Naive B cell (primary cell): Measurements from ENCODE around the gene FOXO3. TPM values are rescaled to one million over a fixed set of nuclear protein-coding genes. Genes with fewer than 3 reads are reported as not detected.
A peak's percentile ranks its signal among the peaks of the same experiment; 100 is the strongest.
"Not testable (repeated sequence)": the region's sequence is repeated elsewhere in the genome, so short reads cannot be mapped to it uniquely, and the experiment has no call there.

ENCODE experiments used
- ATAC-seq, 2 donors: fragments of 150-1000 bp; cut with Tn5 transposase; 2 replicates each; pipeline ENCODE4 v1.10.0; 2021; ENCODE audit warnings: low read depth in 2 of 2, mild to moderate bottlenecking in 2 of 2, moderate library complexity in 2 of 2
- DNase-seq: peaks from one replicate; pipeline ENCODE4 v3.0.0; 2022
- H3K27ac Mint-ChIP-seq, 6 donors: one replicate each; pipeline ENCODE4 v1.8.0; 2020 to 2022; ENCODE audit warnings: mild to moderate bottlenecking in 6 of 6, mixed read lengths in 6 of 6, moderate library complexity in 5 of 6, inconsistent platforms in 2 of 6
- H3K27me3 Mint-ChIP-seq, 3 donors: one replicate each; pipeline ENCODE4 v1.8.0; 2021 to 2022; ENCODE audit warnings: mixed read lengths in 3 of 3, mild to moderate bottlenecking in 1 of 3
- H3K36me3 Mint-ChIP-seq, 2 donors: one replicate each; pipeline ENCODE4 v1.8.0; 2020 to 2022; ENCODE audit warnings: mixed read lengths in 2 of 2, inconsistent platforms in 1 of 2, mild to moderate bottlenecking in 1 of 2
- H3K4me1 Mint-ChIP-seq, 3 donors: one replicate each; pipeline ENCODE4 v1.8.0; 2020 to 2022; ENCODE audit warnings: mixed read lengths in 3 of 3, inconsistent platforms in 1 of 3, mild to moderate bottlenecking in 1 of 3, moderate library complexity in 1 of 3
- H3K4me3 Mint-ChIP-seq, 8 donors: one replicate each; pipeline ENCODE4 v1.8.0; 2020 to 2022; ENCODE audit warnings: mild to moderate bottlenecking in 8 of 8, mixed read lengths in 8 of 8, moderate library complexity in 8 of 8, inconsistent platforms in 2 of 8
- H3K9me3 Mint-ChIP-seq, 7 donors: one replicate each; pipeline ENCODE4 v1.8.0; 2020 to 2022; ENCODE audit warnings: mixed read lengths in 7 of 7, mild to moderate bottlenecking in 5 of 7, inconsistent platforms in 2 of 7, moderate library complexity in 1 of 7
- polyA plus RNA-seq, 6 donors: library from polyadenylated mRNA; unstranded; fragments of 300-500 nt; fragmentation: Illumina TruSeq; gene quantifications; one replicate each; pipeline ENCODE4 v1.2.3, GENCODE V29; 2021; ENCODE audit warnings: low read depth in 6 of 6

FOXO3 gene
- polyA plus RNA-seq, 6 donors from 2014 or later = 9.9 to 25.6 (median 13.6) TPM

GRCh38 chr6:108559097-108559883 is 1.4 kb upstream of the FOXO3 start:
- DNase-seq (peak; percentile 87), ATAC-seq (peak; percentile 53 to 54)
- Mint-ChIP-seq H3K9me3 (no peaks in the 10 kb centered on the region), H3K27ac (peak overlapping the region; percentile 99 to 100 (median 100)), H3K36me3 (no peaks in the 10 kb centered on the region), H3K4me1 (peaks cover 25 to 29% (median 28%) of the 10 kb centered on the region in 3 donors), H3K27me3 (peaks cover 7 to 15% (median 8%) of the 10 kb centered on the region in 3 donors), H3K4me3 (peak overlapping the region; percentile 82 to 100 (median 98))

GRCh38 chr6:108559884-108560462 is 744 bp upstream of the FOXO3 start:
- Mint-ChIP-seq H3K27ac (peak overlapping the region; percentile 77 to 99 (median 86)), H3K9me3 (no peaks in the 10 kb centered on the region), H3K4me1 (peaks cover 26 to 36% (median 35%) of the 10 kb centered on the region in 3 donors), H3K36me3 (no peaks in the 10 kb centered on the region), H3K27me3 (peaks cover 7 to 15% (median 8%) of the 10 kb centered on the region in 3 donors), H3K4me3 (peak overlapping the region; percentile 81 to 100 (median 89))
- no peak for DNase-seq
- ATAC-seq = no peak

- not testable (repeated sequence) for ATAC-seq, H3K27me3 Mint-ChIP-seq, H3K9me3 Mint-ChIP-seq, H3K36me3 Mint-ChIP-seq, DNase-seq
- peak overlapping the region in 4 of 8 donors; percentile 75 to 85 (median 82) for H3K4me3 Mint-ChIP-seq
- H3K4me1 Mint-ChIP-seq = peaks cover 33 to 48% (median 47%) of the 10 kb centered on the region in 3 donors
- H3K27ac Mint-ChIP-seq = peak overlapping the region in 1 of 6 donors; percentile 99
These were observed 561 bp downstream of the FOXO3 start for GRCh38 chr6:108561309-108561647.

- no peaks in the 10 kb centered on the region for H3K36me3 Mint-ChIP-seq
- peak overlapping the region; percentile 70 to 90 (median 85) for H3K4me3 Mint-ChIP-seq
- H3K27ac Mint-ChIP-seq = peak overlapping the region; percentile 74 to 94 (median 86)
- peaks cover 0 to 2% (median 0%) of the 10 kb centered on the region in 3 donors for H3K27me3 Mint-ChIP-seq
- DNase-seq (no peak), ATAC-seq (no peak)
- no peaks in the 10 kb centered on the region for H3K9me3 Mint-ChIP-seq
- H3K4me1 Mint-ChIP-seq = peaks cover 33 to 52% (median 51%) of the 10 kb centered on the region in 3 donors
These were observed 1.2 kb downstream of the FOXO3 start for GRCh38 chr6:108561742-108562502.

GRCh38 chr6:108562503-108562993 is 1.8 kb downstream of the FOXO3 start:
- ATAC-seq (no peak), DNase-seq (no peak)
- Mint-ChIP-seq H3K27ac (peak overlapping the region; percentile 66 to 90 (median 86)), H3K4me3 (peak overlapping the region; percentile 70 to 90 (median 85)), H3K36me3 (no peaks in the 10 kb centered on the region), H3K4me1 (peaks cover 33 to 52% (median 51%) of the 10 kb centered on the region in 3 donors), H3K27me3 (no peaks in the 10 kb centered on the region), H3K9me3 (no peaks in the 10 kb centered on the region)

GRCh38 chr6:108563292-108563691 is 2.6 kb downstream of the FOXO3 start:
- Mint-ChIP-seq H3K9me3 (no peaks in the 10 kb centered on the region), H3K4me1 (peaks cover 37 to 56% (median 48%) of the 10 kb centered on the region in 3 donors), H3K36me3 (peaks cover 2 to 5% of the 10 kb centered on the region in 2 donors), H3K27ac (peak overlapping the region in 1 of 6 donors; percentile 77), H3K27me3 (peaks cover 0 to 3% (median 2%) of the 10 kb centered on the region in 3 donors), H3K4me3 (peak overlapping the region in 3 of 8 donors; percentile 69 to 85 (median 70))
- ATAC-seq (no peak), DNase-seq (no peak)

- Mint-ChIP-seq H3K4me1 (peaks cover 38 to 61% (median 46%) of the 10 kb centered on the region in 3 donors), H3K27me3 (peaks cover 0 to 10% (median 3%) of the 10 kb centered on the region in 3 donors), H3K4me3 (peak overlapping the region in 3 of 8 donors; percentile 10 to 73 (median 22)), H3K9me3 (no peaks in the 10 kb centered on the region), H3K36me3 (peaks cover 8 to 10% of the 10 kb centered on the region in 2 donors), H3K27ac (peak overlapping the region in 4 of 6 donors; percentile 23 to 65 (median 52))
- ATAC-seq (no peak), DNase-seq (no peak)
These were observed 3.5 kb downstream of the FOXO3 start for GRCh38 chr6:108564178-108564577.

- ATAC-seq = peak; percentile 84
- Mint-ChIP-seq H3K36me3 (peaks cover 8 to 14% of the 10 kb centered on the region in 2 donors), H3K4me3 (peak overlapping the region; percentile 61 to 83 (median 73)), H3K4me1 (peaks cover 34 to 61% (median 46%) of the 10 kb centered on the region in 3 donors), H3K27ac (peak overlapping the region; percentile 91 to 98 (median 96)), H3K27me3 (peaks cover 0 to 10% (median 3%) of the 10 kb centered on the region in 3 donors), H3K9me3 (no peaks in the 10 kb centered on the region)
- DNase-seq = peak; percentile 89
These were observed 4.5 kb downstream of the FOXO3 start for GRCh38 chr6:108565091-108565766.

- peaks cover 8 to 14% of the 10 kb centered on the region in 2 donors for H3K36me3 Mint-ChIP-seq
These were observed 5.2 kb downstream of the FOXO3 start for GRCh38 chr6:108565893-108566292.

GRCh38 chr6:108566406-108566805 is 5.7 kb downstream of the FOXO3 start:
- peak overlapping the region in 4 of 6 donors; percentile 91 to 98 (median 95) for H3K27ac Mint-ChIP-seq
- peaks cover 12 to 14% of the 10 kb centered on the region in 2 donors for H3K36me3 Mint-ChIP-seq
- H3K4me3 Mint-ChIP-seq = peak overlapping the region in 4 of 8 donors; percentile 61 to 83 (median 74)
- H3K27me3 Mint-ChIP-seq = peaks cover 0 to 10% (median 3%) of the 10 kb centered on the region in 3 donors
- no peaks in the 10 kb centered on the region for H3K9me3 Mint-ChIP-seq
- ATAC-seq = no peak
- DNase-seq = no peak
- peaks cover 34 to 61% (median 46%) of the 10 kb centered on the region in 3 donors for H3K4me1 Mint-ChIP-seq

More at GRCh38 chr6:108565893-108566292, 5.2 kb downstream of the FOXO3 start:
- Mint-ChIP-seq H3K27me3 (peaks cover 0 to 10% (median 3%) of the 10 kb centered on the region in 3 donors), H3K9me3 (no peaks in the 10 kb centered on the region), H3K4me1 (peaks cover 34 to 61% (median 46%) of the 10 kb centered on the region in 3 donors), H3K27ac (peak overlapping the region; percentile 91 to 98 (median 96)), H3K4me3 (peak overlapping the region in 7 of 8 donors; percentile 61 to 83 (median 73))
- ATAC-seq = peak; percentile 63
- DNase-seq = peak; percentile 76

GRCh38 chr6:108568101-108568500 is 7.4 kb downstream of the FOXO3 start:
- Mint-ChIP-seq H3K9me3 (no peaks in the 10 kb centered on the region), H3K36me3 (peaks cover 14 to 16% of the 10 kb centered on the region in 2 donors), H3K27me3 (peaks cover 0 to 10% (median 3%) of the 10 kb centered on the region in 3 donors), H3K4me3 (peak overlapping the region in 2 of 8 donors; percentile 24 to 75), H3K27ac (peak overlapping the region in 3 of 6 donors; percentile 28 to 91 (median 30)), H3K4me1 (peaks cover 21 to 47% (median 38%) of the 10 kb centered on the region in 3 donors)
- ATAC-seq = no peak
- DNase-seq = no peak
